ENCODE results near the gene TRABD2B. TPM values are rescaled to one million over a fixed set of nuclear protein-coding genes. Genes with fewer than 3 reads are reported as not detected.

The TRABD2B gene
- total and polyA plus RNA-seq, 2 of the 13 experiments (the other 11 are each of a cell fraction or from before 2014, with no cell fraction given): 0.04 TPM; not detected in 1

- Histone ChIP-seq H3K4me2 (ENCODE audit: low read depth, low read length) (no peak overlapping the region), H3K27me3 (ENCODE audit: control insufficient read depth in 1 of 2, insufficient read depth in 2 of 2, low read length in 2 of 2) (no peaks in the 10 kb centered on the region; a peak in 1 of 5 replicates), H3K4me3 (replicated peaks in 1 of 3; ENCODE audit: insufficient read depth in 1 of 3, low read depth in 2 of 3, low read length in 3 of 3) (no peak overlapping the region), H3K4me1 (ENCODE audit: insufficient read depth, low read length) (peaks cover 20% of the 10 kb centered on the region), H2AFZ (ENCODE audit: low read length) (no peak overlapping the region), H3K9me3 (ENCODE audit: low read length) (no peaks in the 10 kb centered on the region), H3K79me2 (ENCODE audit: insufficient read depth, low read length) (no peaks in the 10 kb centered on the region), H3K27ac (ENCODE audit: extremely low read length, insufficient read depth, low read length) (no peak overlapping the region), H3K9ac (ENCODE audit: insufficient read depth, low read depth, low read length) (no peak overlapping the region), H3K36me3 (replicated peaks in 1 of 2; ENCODE audit: control insufficient read depth in 1 of 2, insufficient read depth in 2 of 2, low read length in 2 of 2) (no peaks in the 10 kb centered on the region), H4K20me1 (ENCODE audit: insufficient read depth, low read length) (no peaks in the 10 kb centered on the region)
- WGBS (ENCODE audit: low lambda C conversion rate): 61% methylated on average over 3 of the region's 3 CpGs
- in situ Hi-C loops (cut with HindIII; ENCODE audit: extremely low pct_ligation_motif_present, low pct_unique_long_range_greater_than_20kb) (no loop called here), intact Hi-C loops (cut with micrococcal nuclease; ENCODE audit: unreplicated experiment) (no loop called here)
- DNase-seq (ENCODE audit: low spot score) (no peak), ATAC-seq (no peak), FAIRE-seq (no peak)
- ChIA-PET POLR2A (no interaction called here), CTCF (ENCODE audit: low intra/inter-chr PET ratio, low total read pairs) (no interaction called here)
- no peak for TF ChIP-seq SIX1 (CRISPR knock-in tag; IDR thresholded peaks at IDR 0.05; ENCODE audit: borderline replicate concordance)
- TF ChIP-seq, protein P1, sequence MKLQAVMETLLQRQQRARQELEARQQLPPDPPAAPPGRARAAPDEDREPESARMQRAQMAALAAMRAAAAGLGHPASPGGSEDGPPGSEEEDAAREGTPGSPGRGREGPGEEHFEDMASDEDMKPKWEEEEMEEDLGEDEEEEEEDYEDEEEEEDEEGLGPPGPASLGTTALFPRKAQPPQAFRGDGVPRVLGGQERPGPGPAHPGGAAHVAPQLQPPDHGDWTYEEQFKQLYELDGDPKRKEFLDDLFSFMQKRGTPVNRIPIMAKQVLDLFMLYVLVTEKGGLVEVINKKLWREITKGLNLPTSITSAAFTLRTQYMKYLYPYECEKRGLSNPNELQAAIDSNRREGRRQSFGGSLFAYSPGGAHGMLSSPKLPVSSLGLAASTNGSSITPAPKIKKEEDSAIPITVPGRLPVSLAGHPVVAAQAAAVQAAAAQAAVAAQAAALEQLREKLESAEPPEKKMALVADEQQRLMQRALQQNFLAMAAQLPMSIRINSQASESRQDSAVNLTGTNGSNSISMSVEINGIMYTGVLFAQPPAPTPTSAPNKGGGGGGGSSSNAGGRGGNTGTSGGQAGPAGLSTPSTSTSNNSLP (IDR thresholded peaks at IDR 0.05; ENCODE audit: low read depth, low read length): no peak
- TF ChIP-seq ZFP36 (IDR thresholded peaks at IDR 0.05; ENCODE audit: borderline replicate concordance, low read depth, low read length, partially characterized antibody): no peak
- TF ChIP-seq CCDC6 (CRISPR knock-in tag; IDR thresholded peaks at IDR 0.05): no peak
- no peak for TF ChIP-seq ZFYVE20 (CRISPR knock-in tag; IDR thresholded peaks at IDR 0.05; ENCODE audit: borderline replicate concordance, low read depth)
- TF ChIP-seq ZNF501 (CRISPR knock-in tag; IDR thresholded peaks at IDR 0.05): no peak
- no peak for TF ChIP-seq HOXA7 (CRISPR knock-in tag; IDR thresholded peaks at IDR 0.05)
- TF ChIP-seq SMAD1 (CRISPR knock-in tag; IDR thresholded peaks at IDR 0.05; ENCODE audit: borderline replicate concordance, low read depth): no peak
- TF ChIP-seq ZFP62 (CRISPR knock-in tag; IDR thresholded peaks at IDR 0.05): no peak
- no TSS peak for BruUV-seq (replicated peaks)
These were observed 28.7 kb downstream of the TRABD2B start for GRCh38 chr1:47968556-47968888.
